Memory B cell (primary cell): ENCODE measurements around the gene SGMS1.
"Not testable (repeated sequence)": the region's sequence is repeated elsewhere in the genome, so short reads cannot be mapped to it uniquely, and the experiment has no call there.

ENCODE experiments used
- ATAC-seq: fragments of 150-1000 bp; cut with Tn5 transposase; 2 replicates; pipeline ENCODE4 v1.10.0; 2021; ENCODE audit warnings: low read depth, mild to moderate bottlenecking, moderate library complexity
- DNase-seq, 2 donors: peaks; one replicate each; pipeline ENCODE4 v3.0.0; 2022; ENCODE audit warnings: low spot score in 2 of 2
- H3K27ac Mint-ChIP-seq: one replicate; pipeline ENCODE4 v1.8.0; 2022; ENCODE audit warnings: mild to moderate bottlenecking, moderate library complexity, mixed read lengths
- H3K27me3 Mint-ChIP-seq: one replicate; pipeline ENCODE4 v1.8.0; 2022; ENCODE audit warnings: mixed read lengths
- H3K36me3 Mint-ChIP-seq: one replicate; pipeline ENCODE4 v1.8.0; 2022; ENCODE audit warnings: mild to moderate bottlenecking, mixed read lengths
- H3K4me1 Mint-ChIP-seq: one replicate; pipeline ENCODE4 v1.8.0; 2022; ENCODE audit warnings: mixed read lengths
- H3K4me3 Mint-ChIP-seq: one replicate; pipeline ENCODE4 v1.8.0; 2022; ENCODE audit warnings: mild to moderate bottlenecking, moderate library complexity, mixed read lengths
- H3K9me3 Mint-ChIP-seq: one replicate; pipeline ENCODE4 v1.8.0; 2022; ENCODE audit warnings: mixed read lengths

Gene SGMS1

DNA sequence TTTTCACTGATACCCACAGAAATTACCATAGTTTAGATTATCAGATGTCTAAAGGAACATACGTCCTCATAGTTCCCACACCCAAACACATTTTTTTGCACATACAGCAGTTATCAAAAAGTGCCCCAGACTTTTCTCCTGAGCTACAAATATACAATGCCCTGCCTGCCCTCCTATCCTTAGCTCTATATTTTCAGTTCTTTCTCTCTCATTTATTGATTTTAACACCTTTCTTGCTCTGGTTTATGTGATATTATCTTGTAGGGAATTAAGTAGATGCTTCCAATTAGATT, 25.1 kb upstream of the SGMS1 start:
- H3K27ac Mint-ChIP-seq, result peak overlapping the region; percentile 87
- no peak overlapping the region for H3K4me3 Mint-ChIP-seq
- H3K4me1 Mint-ChIP-seq, result peaks cover 28% of the 10 kb centered on the region
- H3K27me3 Mint-ChIP-seq, result no peaks in the 10 kb centered on the region
- ATAC-seq (no peak), DNase-seq (no peak)
- H3K9me3 Mint-ChIP-seq, result no peaks in the 10 kb centered on the region
- no peaks in the 10 kb centered on the region for H3K36me3 Mint-ChIP-seq

DNA sequence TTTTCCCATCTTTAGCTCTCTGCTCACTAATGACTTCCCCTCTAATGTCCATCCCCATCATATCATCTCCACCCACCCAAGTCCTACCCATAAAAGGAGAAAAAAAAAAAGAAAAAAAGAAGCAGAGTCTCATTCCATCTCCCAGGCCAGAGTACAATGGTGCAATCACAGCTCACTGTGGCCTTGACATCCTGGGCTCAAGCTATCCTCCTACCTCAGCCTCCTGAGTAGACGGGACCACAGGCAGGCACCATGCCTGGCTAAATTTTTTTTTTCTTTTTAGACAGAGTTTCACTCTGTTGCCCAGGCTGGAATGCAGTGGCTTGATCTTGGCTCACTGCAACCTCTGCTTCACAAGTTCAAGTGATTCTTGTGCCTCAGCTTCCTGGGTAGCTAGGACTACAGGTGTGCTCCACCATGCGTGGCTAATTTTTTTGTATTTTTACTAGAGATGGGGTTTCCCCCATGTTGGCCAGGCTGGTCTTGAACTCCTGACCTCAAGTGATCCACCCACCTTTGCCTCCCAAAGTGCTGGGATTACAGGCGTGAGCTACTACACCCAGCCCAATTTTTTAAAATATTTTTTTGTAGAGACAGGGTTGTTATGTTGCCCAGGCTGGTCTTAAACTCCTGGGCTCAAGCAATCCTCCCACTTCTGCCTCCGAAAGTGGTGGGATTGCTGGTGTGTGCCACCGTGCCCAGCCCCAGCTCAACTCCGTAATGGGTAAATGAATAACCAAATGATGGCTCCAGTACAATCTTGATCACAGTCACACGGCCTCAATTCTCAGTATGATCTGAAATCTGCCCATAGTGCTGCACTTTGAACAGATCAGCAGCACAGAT, 24.6 kb upstream of the SGMS1 start:
- peaks cover 23% of the 10 kb centered on the region for H3K4me1 Mint-ChIP-seq
- no peaks in the 10 kb centered on the region for H3K27me3 Mint-ChIP-seq
- no peaks in the 10 kb centered on the region for H3K9me3 Mint-ChIP-seq
- H3K4me3 Mint-ChIP-seq, result peak overlapping the region; percentile 31
- peak overlapping the region; percentile 87 for H3K27ac Mint-ChIP-seq
- no peaks in the 10 kb centered on the region for H3K36me3 Mint-ChIP-seq
- DNase-seq (peak in 1 of 2 donors; percentile 21), ATAC-seq (peak; percentile 84)

DNA sequence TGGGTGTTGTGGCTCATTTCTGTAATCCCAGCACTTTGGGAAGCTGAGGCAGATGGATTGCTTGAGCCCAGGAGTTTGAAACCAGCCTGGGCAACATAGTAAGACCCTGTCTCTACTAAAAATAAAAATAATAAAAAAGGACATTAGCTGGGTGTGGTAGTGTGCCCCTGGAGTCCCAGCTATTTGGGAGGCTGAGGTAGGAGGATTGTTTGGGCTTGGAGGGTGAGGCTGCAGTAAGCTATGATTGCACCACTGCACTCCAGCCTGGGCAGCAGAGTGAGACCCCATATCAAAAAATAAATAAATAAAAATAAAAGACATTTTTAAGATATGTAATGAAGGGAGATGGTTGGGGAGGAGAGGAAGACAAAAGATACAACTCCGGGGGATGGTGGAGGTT, 23.6 kb upstream of the SGMS1 start:
- not testable (repeated sequence) for H3K36me3 Mint-ChIP-seq, ATAC-seq, H3K9me3 Mint-ChIP-seq, H3K27me3 Mint-ChIP-seq, DNase-seq, H3K4me3 Mint-ChIP-seq
- H3K27ac Mint-ChIP-seq, result peak overlapping the region; percentile 87
- peaks cover 19% of the 10 kb centered on the region for H3K4me1 Mint-ChIP-seq

DNA sequence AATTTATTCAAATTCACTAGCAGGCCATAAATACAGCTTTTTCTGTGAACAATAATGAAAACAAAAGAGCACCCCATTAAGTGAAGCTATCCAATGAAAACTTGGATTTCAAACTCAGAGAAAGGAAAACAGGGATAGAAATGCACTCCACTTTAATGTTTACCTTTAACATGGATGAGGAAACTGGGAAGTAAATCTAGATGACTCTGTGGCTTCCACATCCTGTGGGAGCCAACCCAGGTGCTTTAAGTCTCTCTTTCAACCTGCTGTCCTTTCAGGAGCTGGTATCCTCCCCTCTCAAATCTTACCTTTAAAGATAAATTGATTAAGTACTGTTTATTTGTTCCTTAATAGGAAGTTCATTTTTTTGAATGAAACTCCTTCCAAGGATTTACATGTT, 21.5 kb upstream of the SGMS1 start:
- no peaks in the 10 kb centered on the region for H3K9me3 Mint-ChIP-seq
- DNase-seq (no peak), ATAC-seq (no peak)
- H3K27me3 Mint-ChIP-seq, result no peaks in the 10 kb centered on the region
- no peaks in the 10 kb centered on the region for H3K36me3 Mint-ChIP-seq
- H3K27ac Mint-ChIP-seq, result no peak overlapping the region
- peaks cover 18% of the 10 kb centered on the region for H3K4me1 Mint-ChIP-seq
- no peak overlapping the region for H3K4me3 Mint-ChIP-seq

DNA sequence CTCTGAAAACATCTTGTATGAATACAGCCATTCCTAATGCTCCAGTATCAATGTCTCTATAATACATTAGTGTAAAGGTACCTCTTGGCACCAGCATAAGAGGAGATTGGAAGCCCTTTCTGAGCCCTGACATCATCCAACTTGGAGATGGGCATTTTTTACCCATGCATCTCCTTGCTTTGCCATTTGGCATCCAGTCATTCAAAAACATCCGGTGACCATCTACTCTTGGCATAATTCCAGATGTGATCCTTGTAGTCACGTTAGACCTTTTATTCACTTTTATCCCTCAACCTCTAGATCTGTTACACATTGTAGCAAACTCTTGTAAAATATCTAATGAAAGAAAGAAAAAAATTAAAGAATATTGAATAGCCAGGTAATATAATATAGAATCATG, 17.9 kb upstream of the SGMS1 start:
- H3K36me3 Mint-ChIP-seq, result no peaks in the 10 kb centered on the region
- DNase-seq (no peak), ATAC-seq (no peak)
- H3K27me3 Mint-ChIP-seq, result no peaks in the 10 kb centered on the region
- no peak overlapping the region for H3K27ac Mint-ChIP-seq
- no peaks in the 10 kb centered on the region for H3K9me3 Mint-ChIP-seq
- H3K4me1 Mint-ChIP-seq, result peaks cover 15% of the 10 kb centered on the region
- H3K4me3 Mint-ChIP-seq, result no peak overlapping the region

DNA sequence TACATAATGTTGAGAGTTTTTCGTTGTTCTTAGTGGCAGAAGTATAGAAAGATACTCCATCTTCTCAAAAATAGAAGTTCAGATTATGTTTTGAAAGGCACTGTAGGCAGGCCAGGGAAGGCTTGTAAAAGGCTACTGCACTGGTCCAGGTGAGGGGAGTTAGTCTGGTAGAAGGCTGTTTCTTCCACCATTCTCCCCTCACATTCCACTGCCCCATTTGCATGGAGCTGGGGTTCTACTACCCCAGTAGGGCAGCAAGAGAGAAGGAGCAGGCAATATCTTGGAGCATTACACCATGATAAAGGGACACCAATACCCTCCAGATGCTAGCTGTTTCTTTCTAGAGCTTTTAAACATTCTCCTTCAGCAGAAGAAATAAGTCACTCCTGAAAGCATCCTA, 16.5 kb upstream of the SGMS1 start:
- Mint-ChIP-seq H3K27ac (no peak overlapping the region), H3K9me3 (no peaks in the 10 kb centered on the region), H3K4me1 (peaks cover 15% of the 10 kb centered on the region), H3K27me3 (no peaks in the 10 kb centered on the region), H3K4me3 (no peak overlapping the region), H3K36me3 (no peaks in the 10 kb centered on the region)
- no peak for DNase-seq
- ATAC-seq, result no peak

DNA sequence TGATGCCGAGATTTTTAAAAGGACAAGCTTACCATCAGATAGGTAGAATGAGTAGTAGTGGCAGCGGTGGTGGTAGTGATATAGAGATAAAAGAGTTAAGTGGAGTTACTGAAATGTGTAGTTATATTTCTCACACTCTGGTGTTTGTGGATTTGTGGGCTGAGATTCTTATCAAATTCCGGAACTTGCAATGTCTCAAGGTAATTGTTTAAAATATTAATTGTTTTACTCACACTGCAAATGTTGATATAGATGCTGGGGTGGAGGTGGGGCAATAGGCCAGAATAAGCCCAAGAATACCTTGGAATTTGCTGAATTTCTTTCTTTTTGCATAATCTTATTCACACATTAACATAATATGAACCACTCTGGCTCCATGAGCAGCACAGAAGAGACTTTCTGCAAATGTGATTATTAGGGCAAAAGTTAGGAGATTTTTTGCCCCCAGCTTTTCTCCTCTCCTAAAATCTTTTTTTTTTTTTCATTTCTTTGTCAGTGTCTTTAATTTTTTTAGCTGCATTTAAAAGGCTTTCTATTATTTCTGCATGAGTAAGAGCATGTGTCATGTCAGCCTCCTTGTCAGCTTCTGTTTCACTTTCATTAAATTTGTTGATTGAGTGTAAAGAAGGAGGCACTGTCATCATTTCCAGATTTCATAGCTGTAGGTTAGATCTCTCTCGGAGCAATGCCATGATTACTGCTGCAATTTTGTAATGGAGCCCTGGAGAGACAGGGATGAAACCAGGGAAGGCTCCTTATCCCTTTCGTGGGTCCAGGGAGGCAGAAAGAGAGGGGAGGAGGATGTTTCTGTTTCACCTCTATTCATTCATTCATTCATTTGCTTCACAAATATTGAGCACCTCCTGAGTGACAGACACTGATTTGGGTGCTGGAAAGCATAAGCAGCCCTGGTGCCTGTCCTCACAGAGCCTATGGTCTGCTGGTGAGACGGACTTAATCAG, 13.1 kb upstream of the SGMS1 start:
- Mint-ChIP-seq H3K9me3 (no peaks in the 10 kb centered on the region), H3K4me3 (peak overlapping the region; percentile 54), H3K4me1 (peaks cover 12% of the 10 kb centered on the region), H3K27ac (peak overlapping the region; percentile 72), H3K27me3 (no peaks in the 10 kb centered on the region), H3K36me3 (peaks cover 3% of the 10 kb centered on the region)
- DNase-seq (no peak), ATAC-seq (peak; percentile 90)

DNA sequence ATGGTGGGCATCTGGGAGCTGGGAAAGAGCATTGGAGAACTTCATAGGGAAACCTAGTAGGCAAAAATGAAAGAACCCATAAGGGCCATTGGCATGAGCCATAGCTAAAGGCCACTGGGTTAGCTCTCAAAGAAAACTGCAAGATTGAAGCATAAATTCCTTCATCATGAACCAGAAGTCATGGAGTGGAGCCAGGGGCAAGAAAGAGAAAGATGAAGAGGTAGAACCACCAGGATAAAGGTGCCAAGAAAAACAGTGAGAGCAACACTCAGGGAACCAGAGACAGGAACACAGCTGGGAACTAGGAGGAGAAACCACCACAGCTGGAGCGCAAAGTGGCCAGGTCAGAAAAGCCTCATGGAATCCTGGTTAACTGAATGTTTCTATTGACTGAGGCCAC, 11.5 kb upstream of the SGMS1 start:
- H3K4me1 Mint-ChIP-seq, result peaks cover 12% of the 10 kb centered on the region
- no peaks in the 10 kb centered on the region for H3K27me3 Mint-ChIP-seq
- ATAC-seq, result no peak
- H3K9me3 Mint-ChIP-seq, result no peaks in the 10 kb centered on the region
- no peak overlapping the region for H3K4me3 Mint-ChIP-seq
- no peak overlapping the region for H3K27ac Mint-ChIP-seq
- DNase-seq, result no peak
- H3K36me3 Mint-ChIP-seq, result peaks cover 8% of the 10 kb centered on the region

DNA sequence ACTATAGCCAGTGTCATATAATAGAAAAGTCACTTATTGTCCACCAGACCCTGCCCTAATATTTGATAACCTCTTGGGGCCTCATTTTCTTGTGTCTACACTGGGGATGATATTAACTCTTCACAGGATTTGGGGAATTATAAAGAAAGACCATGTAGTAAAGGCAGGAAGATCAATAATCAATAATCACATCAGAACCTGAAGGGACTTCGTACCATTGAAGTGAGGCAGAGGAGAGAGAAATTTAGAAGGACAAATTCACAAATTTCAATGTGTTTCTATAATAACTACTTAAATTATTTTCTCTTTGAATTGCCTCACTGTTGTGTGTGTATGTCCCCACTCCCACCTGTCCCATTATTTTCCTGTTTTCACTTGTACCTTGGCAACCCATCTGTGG, 10.7 kb upstream of the SGMS1 start:
- DNase-seq (no peak), ATAC-seq (no peak)
- Mint-ChIP-seq H3K27me3 (no peaks in the 10 kb centered on the region), H3K27ac (no peak overlapping the region), H3K4me1 (peaks cover 12% of the 10 kb centered on the region), H3K9me3 (no peaks in the 10 kb centered on the region), H3K4me3 (no peak overlapping the region), H3K36me3 (peaks cover 12% of the 10 kb centered on the region)

DNA sequence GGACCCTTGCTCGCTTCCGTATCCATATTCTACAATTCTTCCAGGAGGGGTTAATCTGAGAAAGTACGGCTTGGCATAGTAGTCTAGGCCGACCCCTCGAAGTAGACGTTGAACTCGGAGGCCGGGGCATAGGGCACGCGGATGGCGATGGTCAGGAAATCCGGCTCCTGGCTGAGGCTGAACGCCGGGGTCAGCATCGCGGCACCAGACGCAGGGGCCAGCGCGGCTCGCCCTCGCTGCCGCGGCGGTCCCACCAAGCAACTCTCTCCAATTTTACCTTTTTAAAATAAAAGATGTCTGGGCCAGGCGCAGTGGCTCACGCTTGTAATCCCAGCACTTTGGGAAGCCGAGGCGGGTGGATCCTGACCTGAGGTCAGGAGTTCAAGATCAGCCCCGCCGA, 7.3 kb upstream of the SGMS1 start:
- H3K4me3 Mint-ChIP-seq, result no peak overlapping the region
- DNase-seq (no peak), ATAC-seq (no peak)
- peaks cover 16% of the 10 kb centered on the region for H3K36me3 Mint-ChIP-seq
- H3K9me3 Mint-ChIP-seq, result no peaks in the 10 kb centered on the region
- no peak overlapping the region for H3K27ac Mint-ChIP-seq
- no peaks in the 10 kb centered on the region for H3K27me3 Mint-ChIP-seq
- no peaks in the 10 kb centered on the region for H3K4me1 Mint-ChIP-seq

DNA sequence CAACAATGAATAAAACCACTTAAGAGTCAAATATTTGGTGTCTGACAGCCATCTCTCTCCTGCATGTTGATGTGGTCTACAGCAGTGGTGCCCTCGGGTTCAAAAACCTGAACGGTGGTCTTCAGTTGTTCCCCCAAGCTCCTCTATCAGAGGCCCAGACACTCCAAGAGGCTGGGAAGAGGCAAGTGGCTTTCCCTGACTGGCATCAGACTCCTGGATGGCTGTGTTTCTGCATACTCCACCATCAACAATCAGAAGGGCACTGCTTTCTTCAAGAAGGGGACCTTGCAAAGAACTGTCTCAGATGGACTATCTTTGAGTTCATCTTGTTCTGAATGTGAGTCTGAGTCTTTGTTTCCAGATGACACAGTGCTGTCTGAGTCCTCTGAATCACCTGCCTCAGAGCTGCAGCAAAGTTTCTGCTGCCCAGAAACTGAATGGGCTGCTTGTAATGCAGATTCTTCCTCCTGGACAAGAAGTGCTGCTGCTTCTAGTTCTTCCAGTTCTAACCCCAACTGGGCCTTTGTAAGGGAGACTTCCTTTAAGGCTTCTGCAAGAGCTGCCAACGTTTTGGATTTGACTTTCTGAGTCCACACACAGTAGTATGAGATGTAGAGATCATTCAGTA, 5.9 kb upstream of the SGMS1 start:
- ATAC-seq, result no peak
- H3K27me3 Mint-ChIP-seq, result no peaks in the 10 kb centered on the region

DNA sequence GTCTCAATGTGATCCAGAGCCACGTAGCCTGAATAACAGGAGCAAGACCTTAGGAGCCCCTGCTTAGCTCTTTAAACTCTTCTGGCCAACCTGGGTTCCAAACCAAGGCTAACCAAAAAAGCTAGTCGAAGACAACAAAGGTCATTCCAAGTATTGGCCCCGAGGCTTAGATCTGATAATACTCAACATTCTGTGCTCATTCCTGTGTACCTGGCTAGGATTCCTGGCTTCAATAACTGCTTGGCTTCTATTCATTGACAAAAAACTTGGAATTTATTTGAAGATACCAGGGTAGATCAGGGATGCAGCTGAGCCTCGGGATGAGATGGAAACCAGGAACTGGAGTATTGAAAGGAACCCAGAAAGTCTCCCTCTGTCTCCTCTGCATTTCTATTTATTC, 4.1 kb upstream of the SGMS1 start:
- H3K9me3 Mint-ChIP-seq, result no peaks in the 10 kb centered on the region
- no peaks in the 10 kb centered on the region for H3K27me3 Mint-ChIP-seq
- peaks cover 16% of the 10 kb centered on the region for H3K36me3 Mint-ChIP-seq
- ATAC-seq, result no peak
- no peak overlapping the region for H3K4me3 Mint-ChIP-seq
- H3K4me1 Mint-ChIP-seq, result peaks cover 5% of the 10 kb centered on the region
- H3K27ac Mint-ChIP-seq, result no peak overlapping the region
- DNase-seq, result no peak

More for the DNA sequence above, 5.9 kb upstream of the SGMS1 start:
- H3K36me3 Mint-ChIP-seq, result peaks cover 16% of the 10 kb centered on the region
- no peaks in the 10 kb centered on the region for H3K9me3 Mint-ChIP-seq
- no peak overlapping the region for H3K4me3 Mint-ChIP-seq
- DNase-seq, result no peak
- peaks cover 5% of the 10 kb centered on the region for H3K4me1 Mint-ChIP-seq
- H3K27ac Mint-ChIP-seq, result no peak overlapping the region

DNA sequence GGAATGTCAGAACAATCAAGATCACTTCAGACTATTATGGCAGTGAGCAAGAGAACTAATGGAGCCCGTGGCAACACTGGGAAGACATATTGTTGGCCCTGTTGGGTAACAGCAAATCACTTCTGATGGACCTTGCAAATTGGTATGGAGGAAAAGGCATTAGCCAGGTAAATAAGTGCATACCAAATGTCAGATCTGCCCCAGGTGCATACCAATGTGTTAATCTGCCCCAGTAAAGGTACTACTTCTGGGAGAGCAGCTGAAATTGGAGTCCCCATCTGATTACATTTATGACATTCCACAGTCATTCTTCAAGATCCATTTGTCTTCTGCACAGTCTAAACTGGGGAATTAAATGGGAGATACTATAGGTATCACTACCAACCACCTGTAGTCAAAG, 3.7 kb upstream of the SGMS1 start:
- no peak for DNase-seq
- H3K9me3 Mint-ChIP-seq, result no peaks in the 10 kb centered on the region
- no peak overlapping the region for H3K27ac Mint-ChIP-seq
- H3K36me3 Mint-ChIP-seq, result peaks cover 13% of the 10 kb centered on the region
- H3K4me1 Mint-ChIP-seq, result peaks cover 6% of the 10 kb centered on the region
- no peak for ATAC-seq
- H3K4me3 Mint-ChIP-seq, result no peak overlapping the region
- H3K27me3 Mint-ChIP-seq, result no peaks in the 10 kb centered on the region

DNA sequence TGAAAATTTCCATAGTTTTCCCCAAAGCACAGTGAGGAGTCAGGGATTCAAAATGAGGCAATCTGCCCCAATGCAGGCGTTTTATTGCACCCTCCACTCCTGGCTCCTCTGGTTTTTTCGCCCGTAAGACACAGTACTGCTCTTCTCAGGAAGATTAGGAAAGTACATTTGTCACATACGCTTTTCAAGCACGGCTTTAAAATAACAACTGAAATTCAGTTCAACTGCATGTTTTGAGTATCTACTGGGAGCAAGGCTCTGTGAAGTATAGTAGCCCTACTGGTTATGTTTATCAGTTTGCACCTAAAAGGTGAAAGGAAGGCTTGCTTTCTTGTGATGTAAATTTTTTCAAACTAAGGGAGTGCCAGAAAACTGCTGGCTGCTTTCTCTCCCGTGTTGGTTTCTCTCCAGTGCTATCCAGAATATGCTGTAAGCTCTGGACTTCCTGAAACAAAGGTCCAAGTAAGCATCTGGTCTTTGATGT, 1.9 kb upstream of the SGMS1 start:
- peak overlapping the region; percentile 94 for H3K27ac Mint-ChIP-seq
- H3K4me1 Mint-ChIP-seq, result peaks cover 10% of the 10 kb centered on the region
- H3K4me3 Mint-ChIP-seq, result peak overlapping the region; percentile 92
- H3K27me3 Mint-ChIP-seq, result no peaks in the 10 kb centered on the region
- H3K9me3 Mint-ChIP-seq, result no peaks in the 10 kb centered on the region
- H3K36me3 Mint-ChIP-seq, result peaks cover 9% of the 10 kb centered on the region
- no peak for DNase-seq
- no peak for ATAC-seq
